MCF 10A (cell line): ENCODE results near the gene TMEM94. TPM values are rescaled to one million over a fixed set of nuclear protein-coding genes. Genes with fewer than 3 reads are reported as not detected.

Experiments
- BruUV-seq: library from RNA; stranded (reverse); fragments of 400-500 nt; replicated peaks from 2 replicates; lab custom pipeline; 2021; lab: Mats Ljungman, UMichigan
- CTCF ChIA-PET: fragments of 300-600 bp; sonication (Branson Sonifier 250); formaldehyde crosslinking; extraction: SDS; loops from one replicate; lab custom pipeline; 2021; ENCODE audit warnings: antibody characterized with exemption, inconsistent platforms; lab: Yijun Ruan, JAX
- POLR2A ChIA-PET: fragments of 300-600, 350-650 bp; sonication (Branson Sonifier 250); formaldehyde crosslinking; extraction: SDS; loops from one replicate; lab custom pipeline; 2020; ENCODE audit warnings: antibody characterized with exemption, inconsistent platforms; lab: Yijun Ruan, JAX
- DNase-seq: peaks from one replicate; pipeline ENCODE4 v3.0.0-alpha.2; 2018; ENCODE audit not compliant: unreplicated experiment
- H3K27ac Mint-ChIP-seq: one replicate; pipeline ENCODE4 v1.8.0; 2022; ENCODE audit warnings: mild to moderate bottlenecking, low read depth, mixed read lengths; ENCODE audit not compliant: unreplicated experiment
- H3K27me3 Mint-ChIP-seq: one replicate; pipeline ENCODE4 v1.8.0; 2022; ENCODE audit warnings: mixed read lengths; ENCODE audit not compliant: insufficient read depth, unreplicated experiment
- H3K36me3 Mint-ChIP-seq: one replicate; pipeline ENCODE4 v1.8.0; 2022; ENCODE audit warnings: mild to moderate bottlenecking, moderate library complexity, mixed read lengths; ENCODE audit not compliant: insufficient read depth, unreplicated experiment
- H3K4me1 Mint-ChIP-seq: one replicate; pipeline ENCODE4 v1.8.0; 2022; ENCODE audit warnings: mixed read lengths; ENCODE audit not compliant: insufficient read depth, unreplicated experiment
- H3K4me3 Mint-ChIP-seq: one replicate; pipeline ENCODE4 v1.8.0; 2022; ENCODE audit warnings: mild to moderate bottlenecking, moderate library complexity, mixed read lengths; ENCODE audit not compliant: unreplicated experiment
- H3K9me3 Mint-ChIP-seq: one replicate; pipeline ENCODE4 v1.8.0; 2022; ENCODE audit warnings: mixed read lengths; ENCODE audit not compliant: unreplicated experiment
- intact Hi-C: fragments of 100-400 bp; cut with micrococcal nuclease; formaldehyde crosslinking; loops from 2 replicates; pipeline ENCODE4 v1.14.1; 2022
- microRNA-seq: library from miRNA; unstranded; fragments of <30 nt; microRNA quantifications from one replicate; pipeline ENCODE4 v1.2.0, GENCODE V29; 2022
- total RNA-seq: library from RNA; stranded (reverse); gene quantifications from 2 replicates; pipeline ENCODE4 v1.2.3, GENCODE V29; 2022
- TF ChIP-seq, protein P1 (sequence below): fragments of 200-600 bp; IDR thresholded peaks from one replicate; pipeline ENCODE4 v1.8.0; 2022; ENCODE audit warnings: antibody characterized with exemption, mild to moderate bottlenecking; ENCODE audit not compliant: unreplicated experiment

The TMEM94 gene
- total RNA-seq, 1 experiment from 2014 or later, result 42.8 TPM

DNA sequence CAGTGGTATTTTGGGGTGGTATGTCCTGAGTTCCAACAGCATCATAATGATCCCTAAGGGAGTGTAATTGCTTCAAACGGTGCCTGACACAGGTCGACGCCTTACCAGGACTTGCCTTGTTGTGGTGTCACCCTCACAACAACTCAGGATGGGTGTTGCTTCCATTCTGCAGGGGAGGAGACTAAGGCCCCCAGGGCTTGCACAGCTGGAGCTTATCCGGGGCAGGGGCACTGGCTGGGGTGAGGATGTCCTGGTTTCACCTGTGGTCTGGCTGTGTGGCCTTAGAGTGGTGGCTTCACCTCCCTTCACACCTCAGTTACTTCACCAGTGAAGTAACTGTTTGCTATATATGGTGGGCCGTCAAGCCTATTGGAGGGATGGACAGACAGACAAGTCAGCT, 92.4 kb downstream of the TMEM94 start:
- POLR2A ChIA-PET, result interaction anchor here (0.7 to 1.8 kb wide), 7 partner anchors 13 to 118 kb away, joined by 3 to 5 read pairs (median 4); partner anchors contain the start of genes RECQL5, SAP30BP, SMIM5 and TSEN54
- peaks cover 4% of the 10 kb centered on the region for H3K36me3 Mint-ChIP-seq
- DNase-seq, result no peak

More for the DNA sequence above, 92.4 kb downstream of the TMEM94 start:
- Mint-ChIP-seq H3K4me3 (no peak overlapping the region), H3K9me3 (no peaks in the 10 kb centered on the region), H3K4me1 (no peaks in the 10 kb centered on the region), H3K27ac (no peak overlapping the region), H3K27me3 (no peaks in the 10 kb centered on the region)
- TF ChIP-seq, protein P1, sequence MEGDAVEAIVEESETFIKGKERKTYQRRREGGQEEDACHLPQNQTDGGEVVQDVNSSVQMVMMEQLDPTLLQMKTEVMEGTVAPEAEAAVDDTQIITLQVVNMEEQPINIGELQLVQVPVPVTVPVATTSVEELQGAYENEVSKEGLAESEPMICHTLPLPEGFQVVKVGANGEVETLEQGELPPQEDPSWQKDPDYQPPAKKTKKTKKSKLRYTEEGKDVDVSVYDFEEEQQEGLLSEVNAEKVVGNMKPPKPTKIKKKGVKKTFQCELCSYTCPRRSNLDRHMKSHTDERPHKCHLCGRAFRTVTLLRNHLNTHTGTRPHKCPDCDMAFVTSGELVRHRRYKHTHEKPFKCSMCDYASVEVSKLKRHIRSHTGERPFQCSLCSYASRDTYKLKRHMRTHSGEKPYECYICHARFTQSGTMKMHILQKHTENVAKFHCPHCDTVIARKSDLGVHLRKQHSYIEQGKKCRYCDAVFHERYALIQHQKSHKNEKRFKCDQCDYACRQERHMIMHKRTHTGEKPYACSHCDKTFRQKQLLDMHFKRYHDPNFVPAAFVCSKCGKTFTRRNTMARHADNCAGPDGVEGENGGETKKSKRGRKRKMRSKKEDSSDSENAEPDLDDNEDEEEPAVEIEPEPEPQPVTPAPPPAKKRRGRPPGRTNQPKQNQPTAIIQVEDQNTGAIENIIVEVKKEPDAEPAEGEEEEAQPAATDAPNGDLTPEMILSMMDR, result no peak
- CTCF ChIA-PET, result interaction anchor here (1.0 to 1.1 kb wide), 2 partner anchors 32 to 84 kb away, joined by 4 read pairs; partner anchors contain the start of genes SMIM5 and TSEN54
- intact Hi-C loops, result no loop called here
- no TSS peak for BruUV-seq

Small RNAs within 50 kb of the gene (microRNA-seq; reads per million reads assigned to microRNA genes)
- gene MIR6785, result not detected

Other genes starting within 250 kb of the TMEM94 start
- gene GGA3, start 195.0 kb upstream of the TMEM94 start, total RNA-seq, result 32.7 and 39.5 TPM in 2 replicates
- gene MRPS7, start 194.8 kb upstream of the TMEM94 start, total RNA-seq, result 73.9 and 75.0 TPM in 2 replicates
- 23.3 and 29.6 TPM in 2 replicates for gene MIF4GD, start 185.4 kb upstream of the TMEM94 start, total RNA-seq
- 14.8 and 22.6 TPM in 2 replicates for gene SLC25A19, start 167.2 kb upstream of the TMEM94 start, total RNA-seq
- gene GRB2, start 51.0 kb upstream of the TMEM94 start, total RNA-seq, result 67.1 and 74.6 TPM in 2 replicates
- gene CASKIN2, start 58.9 kb downstream of the TMEM94 start, total RNA-seq, result 19.2 and 19.8 TPM in 2 replicates
- 13.3 and 15.6 TPM in 2 replicates for gene TSEN54, start 59.9 kb downstream of the TMEM94 start, total RNA-seq
- 19.8 and 21.2 TPM in 2 replicates for gene LLGL2, start 69.1 kb downstream of the TMEM94 start, total RNA-seq
- 10.9 and 16.9 TPM in 2 replicates for gene MYO15B, start 131.2 kb downstream of the TMEM94 start, total RNA-seq
- 0.09 TPM in 1 of 2 replicates, not detected in the other for gene SMIM5, start 176.8 kb downstream of the TMEM94 start, total RNA-seq
- 36.3 and 47.9 TPM in 2 replicates for gene RECQL5, start 210.5 kb downstream of the TMEM94 start, total RNA-seq
- gene SAP30BP, start 210.7 kb downstream of the TMEM94 start, total RNA-seq, result 108 and 123 TPM in 2 replicates